DND-41 (cell line): ENCODE results near the gene MCUR1.
"Not testable (repeated sequence)": the region's sequence is repeated elsewhere in the genome, so short reads cannot be mapped to it uniquely, and the experiment has no call there.

ENCODE experiments used
- ATAC-seq: fragments of 200-7000 bp; cut with Tn5 transposase; 3 replicates; pipeline ENCODE4 v1.9.1; 2021; ENCODE audit warnings: low read depth; ENCODE audit not compliant: insufficient read depth
- DNase-seq: peaks from one replicate; pipeline ENCODE4 v3.0.0-alpha.2; 2020
- H2AFZ ChIP-seq: 2 replicates; pipeline ENCODE4 v1.6.0; 2012; ENCODE audit warnings: low read depth, low read length
- H3K27ac ChIP-seq: 2 replicates; pipeline ENCODE4 v1.5.1; 2012; ENCODE audit warnings: low read length, inconsistent platforms
- H3K27me3 ChIP-seq: fragments of 200-600 bp; sonication (generic); 2 replicates; pipeline ENCODE4 v1.6.0; 2012; ENCODE audit warnings: low read length, mild to moderate bottlenecking, inconsistent platforms; ENCODE audit not compliant: insufficient read depth, poor library complexity
- H3K36me3 ChIP-seq: 2 replicates; pipeline ENCODE4 v1.5.1; 2012; ENCODE audit warnings: low read length, inconsistent platforms; ENCODE audit not compliant: insufficient read depth
- H3K4me1 ChIP-seq: 2 replicates; pipeline ENCODE4 v1.5.1; 2012; ENCODE audit warnings: mild to moderate bottlenecking, low read length; ENCODE audit not compliant: insufficient read depth
- H3K4me2 ChIP-seq: 2 replicates; pipeline ENCODE4 v1.6.0; 2012; ENCODE audit warnings: mild to moderate bottlenecking, moderate library complexity, low read length, inconsistent platforms; ENCODE audit not compliant: insufficient read depth
- H3K4me3 ChIP-seq, 2 experiments: fragments of 200-600 bp in 1 of 2; shearing (Covaris generic) in 1 of 2; 2 replicates each; pipeline ENCODE4 v1.5.1; 2012 to 2016; ENCODE audit warnings: inconsistent platforms in 2 of 2, low read length in 2 of 2, mild to moderate bottlenecking in 2 of 2, low read depth in 1 of 2, moderate library complexity in 1 of 2
- H3K79me2 ChIP-seq: 2 replicates; pipeline ENCODE4 v1.6.0; 2012; ENCODE audit warnings: low read length, inconsistent platforms; ENCODE audit not compliant: insufficient read depth
- H3K9ac ChIP-seq: 2 replicates; pipeline ENCODE4 v1.6.0; 2012; ENCODE audit warnings: low read depth, mild to moderate bottlenecking, inconsistent platforms, low read length, moderate library complexity
- H3K9me3 ChIP-seq: 2 replicates; pipeline ENCODE4 v1.5.1; 2012; ENCODE audit warnings: low read length, moderate library complexity, mild to moderate bottlenecking, inconsistent platforms; ENCODE audit not compliant: insufficient read depth, severe bottlenecking
- H4K20me1 ChIP-seq: 2 replicates; pipeline ENCODE4 v1.6.0; 2012; ENCODE audit warnings: low read length; ENCODE audit not compliant: insufficient read depth
- EZH2 ChIP-seq: IDR thresholded peaks from 3 replicates; pipeline ENCODE4 v1.6.1; 2012; ENCODE audit warnings: borderline replicate concordance, low read depth, mild to moderate bottlenecking, moderate library complexity, low read length, inconsistent platforms; ENCODE audit not compliant: severe bottlenecking
- TF ChIP-seq, protein P1 (sequence below): IDR thresholded peaks from 2 replicates; pipeline ENCODE4 v1.5.1; 2012; ENCODE audit warnings: borderline replicate concordance, low read length, moderate library complexity, mild to moderate bottlenecking; ENCODE audit not compliant: poor library complexity, severe bottlenecking; ENCODE audit errors: extremely low read depth

MCUR1 gene

DNA sequence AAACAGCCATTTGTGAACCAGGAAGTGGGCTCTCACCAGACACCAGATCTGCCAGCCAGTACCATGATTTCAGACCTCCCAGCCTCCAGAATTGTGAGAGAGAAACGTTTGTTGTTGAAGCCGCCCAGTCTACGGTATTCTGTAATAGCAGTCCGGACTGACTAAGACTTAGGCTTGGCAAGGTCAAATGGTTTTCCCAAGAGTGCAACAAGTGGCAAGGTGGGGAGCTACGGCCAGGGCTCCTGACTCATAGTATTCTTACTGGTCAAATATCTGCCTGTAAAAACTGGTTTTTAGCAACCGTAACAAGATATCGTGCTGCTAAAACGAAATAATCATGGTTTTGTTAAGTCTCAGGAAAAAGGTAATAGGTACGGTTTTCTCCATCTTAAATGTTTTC lies 37.8 kb downstream of the MCUR1 start:
- Histone ChIP-seq H3K27me3 (no peaks in the 10 kb centered on the region), H3K4me2 (no peak overlapping the region), H3K27ac (no peak overlapping the region), H3K9ac (no peak overlapping the region), H3K9me3 (no peaks in the 10 kb centered on the region), H2AFZ (peak overlapping the region; percentile 30; the same call in 1 of the 2 replicates), H3K36me3 (no peaks in the 10 kb centered on the region), H3K4me1 (no peaks in the 10 kb centered on the region), H4K20me1 (no peaks in the 10 kb centered on the region), H3K79me2 (no peaks in the 10 kb centered on the region), H3K4me3 (no peak overlapping the region)
- DNase-seq (no peak), ATAC-seq (peak; percentile 53; the same call in 1 of the 3 replicates)
- TF ChIP-seq EZH2, result no peak
- TF ChIP-seq, protein P1, sequence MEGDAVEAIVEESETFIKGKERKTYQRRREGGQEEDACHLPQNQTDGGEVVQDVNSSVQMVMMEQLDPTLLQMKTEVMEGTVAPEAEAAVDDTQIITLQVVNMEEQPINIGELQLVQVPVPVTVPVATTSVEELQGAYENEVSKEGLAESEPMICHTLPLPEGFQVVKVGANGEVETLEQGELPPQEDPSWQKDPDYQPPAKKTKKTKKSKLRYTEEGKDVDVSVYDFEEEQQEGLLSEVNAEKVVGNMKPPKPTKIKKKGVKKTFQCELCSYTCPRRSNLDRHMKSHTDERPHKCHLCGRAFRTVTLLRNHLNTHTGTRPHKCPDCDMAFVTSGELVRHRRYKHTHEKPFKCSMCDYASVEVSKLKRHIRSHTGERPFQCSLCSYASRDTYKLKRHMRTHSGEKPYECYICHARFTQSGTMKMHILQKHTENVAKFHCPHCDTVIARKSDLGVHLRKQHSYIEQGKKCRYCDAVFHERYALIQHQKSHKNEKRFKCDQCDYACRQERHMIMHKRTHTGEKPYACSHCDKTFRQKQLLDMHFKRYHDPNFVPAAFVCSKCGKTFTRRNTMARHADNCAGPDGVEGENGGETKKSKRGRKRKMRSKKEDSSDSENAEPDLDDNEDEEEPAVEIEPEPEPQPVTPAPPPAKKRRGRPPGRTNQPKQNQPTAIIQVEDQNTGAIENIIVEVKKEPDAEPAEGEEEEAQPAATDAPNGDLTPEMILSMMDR, result no peak

DNA sequence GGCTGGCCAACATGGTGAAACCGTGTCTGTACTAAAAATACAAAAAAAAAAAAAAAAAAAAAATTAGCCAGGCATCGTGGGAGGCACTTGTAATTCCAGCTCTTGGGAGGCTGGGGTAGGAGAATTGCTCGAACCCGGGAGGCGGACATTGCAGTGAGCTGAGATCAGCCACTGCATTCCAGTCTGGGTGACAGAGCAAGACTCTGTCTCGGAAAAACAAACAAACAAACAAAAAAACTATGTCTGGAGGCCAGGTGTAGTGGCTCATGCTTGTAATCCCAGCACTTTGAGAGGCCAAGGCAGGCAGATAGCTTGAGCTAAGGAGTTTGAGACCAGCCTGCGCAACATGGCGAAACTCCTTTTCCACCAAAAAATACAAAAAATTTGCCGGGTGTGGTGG lies 38.9 kb downstream of the MCUR1 start:
- DNase-seq, H3K4me1 ChIP-seq, H3K4me2 ChIP-seq, H3K27me3 ChIP-seq, H2AFZ ChIP-seq, H3K9me3 ChIP-seq, H3K79me2 ChIP-seq, H3K9ac ChIP-seq, H3K4me3 ChIP-seq, ATAC-seq, H3K27ac ChIP-seq, H4K20me1 ChIP-seq, H3K36me3 ChIP-seq: not testable (repeated sequence)

DNA sequence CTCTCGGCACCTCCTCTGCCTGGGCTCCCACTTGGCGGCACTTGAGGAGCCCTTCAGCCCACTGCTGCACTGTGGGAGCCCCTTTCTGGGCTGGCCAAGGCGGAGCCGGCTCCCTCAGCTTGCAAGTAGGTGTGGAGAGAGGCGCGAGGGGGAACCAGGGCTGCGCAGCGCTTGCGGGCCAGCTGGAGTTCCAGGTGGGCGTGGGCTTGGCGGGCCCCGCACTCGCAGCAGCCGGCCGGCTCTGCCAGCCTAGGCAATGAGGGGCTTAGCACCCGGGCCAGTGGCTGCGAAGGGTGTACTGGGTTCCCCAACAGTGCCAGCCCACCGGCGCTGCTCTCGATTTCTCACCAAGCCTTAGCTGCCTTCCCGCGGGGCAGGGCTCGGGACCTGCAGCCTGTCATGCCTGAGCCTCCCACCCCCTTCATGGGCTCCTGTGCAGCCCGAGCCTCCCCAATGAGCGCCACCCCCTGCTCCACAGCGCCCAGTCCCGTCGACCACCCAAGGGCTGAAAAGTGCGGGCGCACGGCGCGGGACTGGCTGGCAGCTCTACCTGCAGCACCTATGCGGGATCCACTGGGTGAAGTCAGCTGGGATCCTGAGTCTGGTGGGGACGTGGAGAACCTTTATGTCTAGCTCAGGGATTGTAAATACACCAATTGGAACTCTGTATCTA lies 41.9 kb downstream of the MCUR1 start:
- not testable (repeated sequence) for H3K9ac ChIP-seq, H3K36me3 ChIP-seq, H3K27me3 ChIP-seq, H4K20me1 ChIP-seq, H2AFZ ChIP-seq, ATAC-seq, DNase-seq, H3K79me2 ChIP-seq, H3K27ac ChIP-seq, H3K4me3 ChIP-seq, H3K4me2 ChIP-seq, H3K4me1 ChIP-seq, H3K9me3 ChIP-seq

DNA sequence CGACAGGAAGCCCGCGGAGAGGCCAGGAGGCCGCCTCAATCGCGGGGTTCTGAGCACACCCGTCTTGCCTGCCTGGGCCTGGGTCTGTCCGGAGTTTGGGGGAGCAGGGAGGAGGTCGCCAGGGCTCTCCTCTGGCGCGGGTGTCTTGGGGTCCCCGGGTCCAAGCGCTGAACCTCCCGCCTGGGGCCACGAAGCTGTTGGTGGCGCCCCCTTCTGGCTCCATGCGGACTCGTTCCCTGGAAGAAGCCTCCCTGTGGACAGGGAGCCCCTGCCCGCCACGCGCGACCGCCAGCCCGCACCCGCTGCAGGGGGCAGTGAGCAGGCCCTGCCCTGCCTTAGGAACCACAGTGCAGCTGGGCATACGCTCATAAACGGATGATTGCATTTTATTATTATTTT lies 44.7 kb downstream of the MCUR1 start:
- H3K9me3 ChIP-seq, result no peaks in the 10 kb centered on the region
- no peaks in the 10 kb centered on the region for H3K79me2 ChIP-seq
- no peak overlapping the region for H3K9ac ChIP-seq
- TF ChIP-seq, protein P1, result peak; percentile 41
- TF ChIP-seq EZH2, result no peak
- peaks cover 22% of the 10 kb centered on the region for H3K4me1 ChIP-seq
- no peak overlapping the region for H3K4me3 ChIP-seq
- ATAC-seq (no peak), DNase-seq (no peak)
- no peak overlapping the region for H3K4me2 ChIP-seq
- no peaks in the 10 kb centered on the region for H4K20me1 ChIP-seq
- no peaks in the 10 kb centered on the region for H3K36me3 ChIP-seq
- no peaks in the 10 kb centered on the region for H3K27me3 ChIP-seq
- no peak overlapping the region for H3K27ac ChIP-seq
- H2AFZ ChIP-seq, result no peak overlapping the region
